Gastroesophageal sphincter (tissue), 4 donors: Measurements from ENCODE around the gene TMEM51. TPM values are rescaled to one million over a fixed set of nuclear protein-coding genes. Genes with fewer than 3 reads are reported as not detected.

Experiments used
- ATAC-seq: fragments of 150-250 bp; one replicate; pipeline ENCODE4 v1.9.1; 2016; ENCODE audit warnings: mild to moderate bottlenecking, moderate library complexity
- H3K27ac ChIP-seq, 4 donors: fragments of 200-600 bp; sonication (generic) in 3 of 4; 1 replicate in 3 of 4; 2 replicates in 1 of 4; pipeline ENCODE4 v1.5.1; 2016 to 2019
- H3K27me3 ChIP-seq: fragments of 200-600 bp; sonication (generic); one replicate; pipeline ENCODE4 v1.5.1; 2019
- H3K36me3 ChIP-seq, 2 donors: fragments of 200-600 bp; sonication (generic); one replicate each; pipeline ENCODE4 v1.5.1; 2019; ENCODE audit warnings: control low read depth in 1 of 2
- H3K4me1 ChIP-seq, 3 donors: fragments of 200-600 bp; sonication (generic); 1 replicate in 2 of 3; 2 replicates in 1 of 3; pipeline ENCODE4 v1.5.1; 2016 to 2019; ENCODE audit warnings: control low read depth in 2 of 3
- H3K4me3 ChIP-seq, 2 donors: fragments of 200-600 bp; sonication (generic); one replicate each; pipeline ENCODE4 v1.5.1; 2019; ENCODE audit warnings: mild to moderate bottlenecking in 1 of 2, moderate library complexity in 1 of 2
- H3K9me3 ChIP-seq, 3 donors: fragments of 200-600 bp; sonication (generic); one replicate each; pipeline ENCODE4 v1.5.1; 2017 to 2019; ENCODE audit warnings: control low read depth in 2 of 3
- CTCF ChIP-seq, 4 experiments: fragments of 200-600 bp in 2 of 4; fragments of 450-650 bp in 2 of 4; sonication (generic) in 1 of 4; IDR thresholded peaks; one replicate each; pipeline ENCODE4 v1.5.1; 2017 to 2019; ENCODE audit warnings: antibody characterized with exemption in 4 of 4, mild to moderate bottlenecking in 2 of 4, moderate library complexity in 2 of 4
- EP300 ChIP-seq: sonication (generic); formaldehyde crosslinking; IDR thresholded peaks from one replicate; pipeline ENCODE4 v1.6.1; 2017; ENCODE audit warnings: antibody characterized with exemption, mild to moderate bottlenecking
- POLR2A ChIP-seq, 2 donors: fragments of 450-650 bp; IDR thresholded peaks; one replicate each; pipeline ENCODE4 v1.6.1; 2017; ENCODE audit warnings: antibody characterized with exemption in 2 of 2, mild to moderate bottlenecking in 2 of 2, moderate library complexity in 1 of 2
- POLR2AphosphoS5 ChIP-seq: sonication (generic); formaldehyde crosslinking; IDR thresholded peaks from one replicate; pipeline ENCODE4 v1.6.1; 2017; ENCODE audit warnings: antibody characterized with exemption
- WGBS, 2 donors: methylation state at CpG; one replicate each; pipeline ENCODE4 v1.1.5; 2018; ENCODE audit warnings: low coverage in 1 of 2; 5-methylcytosine and 5-hydroxymethylcytosine counted together
- total RNA-seq, 4 donors: library from RNA; depleted of rRNA; stranded (reverse); fragments of >200 nt; gene quantifications; one replicate each; pipeline ENCODE4 v1.1.0, GENCODE V29; 2016

TMEM51 gene
- total RNA-seq, 4 donors from 2014 or later = 12.6 to 34.7 (median 17.7) TPM

- no peak overlapping the region for H3K27ac ChIP-seq
- no peaks in the 10 kb centered on the region for H3K9me3 ChIP-seq
These were observed 83.2 kb downstream of the TMEM51 start for GRCh38 chr1:15236746-15237145.

GRCh38 chr1:15238789-15239188 is 85.2 kb downstream of the TMEM51 start:
- WGBS, 2 donors = 75 to 100% methylated on average over 1 of the region's 1 CpG
- Histone ChIP-seq H3K4me3 (no peak overlapping the region), H3K27me3 (no peaks in the 10 kb centered on the region), H3K9me3 (no peaks in the 10 kb centered on the region), H3K27ac (no peak overlapping the region), H3K4me1 (peaks cover 3 to 11% (median 3%) of the 10 kb centered on the region in 3 donors), H3K36me3 (no peaks in the 10 kb centered on the region)
- TF ChIP-seq POLR2A (IDR thresholded peaks at IDR 0.05) (no peak), POLR2AphosphoS5 (no peak), CTCF (IDR thresholded peaks at IDR 0.05) (no peak), EP300 (no peak)
- ATAC-seq = no peak

More at GRCh38 chr1:15236746-15237145, 83.2 kb downstream of the TMEM51 start:
- ATAC-seq = no peak
- TF ChIP-seq POLR2AphosphoS5 (no peak), EP300 (no peak), POLR2A (IDR thresholded peaks at IDR 0.05) (no peak), CTCF (IDR thresholded peaks at IDR 0.05) (no peak)
- WGBS, 2 donors = 86 to 100% methylated on average over 4 to 9 of the region's 9 CpGs
- Histone ChIP-seq H3K4me1 (no peaks in the 10 kb centered on the region), H3K27me3 (no peaks in the 10 kb centered on the region), H3K4me3 (no peak overlapping the region), H3K36me3 (no peaks in the 10 kb centered on the region)

- TF ChIP-seq POLR2AphosphoS5 (no peak), EP300 (no peak), CTCF (IDR thresholded peaks at IDR 0.05) (no peak), POLR2A (IDR thresholded peaks at IDR 0.05) (no peak)
- peak overlapping the region; percentile 41 to 77 (median 51) for H3K27ac ChIP-seq
These were observed 89.2 kb downstream of the TMEM51 start for GRCh38 chr1:15242766-15243165.

GRCh38 chr1:15243275-15244043 is 89.9 kb downstream of the TMEM51 start:
- H3K36me3 ChIP-seq = no peaks in the 10 kb centered on the region
- peaks cover 8% of the 10 kb centered on the region for H3K27me3 ChIP-seq
- WGBS, 2 donors = 43 to 55% methylated on average over 4 to 7 of the region's 10 CpGs
- no peaks in the 10 kb centered on the region for H3K9me3 ChIP-seq
- ATAC-seq = peak; percentile 74
- no peak overlapping the region for H3K4me3 ChIP-seq
- H3K27ac ChIP-seq = peak overlapping the region; percentile 41 to 77 (median 51)
- TF ChIP-seq EP300 (no peak), POLR2AphosphoS5 (peak; percentile 40)
- peaks cover 3 to 50% (median 17%) of the 10 kb centered on the region in 3 donors for H3K4me1 ChIP-seq

More at GRCh38 chr1:15242766-15243165, 89.2 kb downstream of the TMEM51 start:
- Histone ChIP-seq H3K4me1 (peaks cover 3 to 50% (median 17%) of the 10 kb centered on the region in 3 donors), H3K4me3 (no peak overlapping the region), H3K36me3 (no peaks in the 10 kb centered on the region), H3K27me3 (peaks cover 8% of the 10 kb centered on the region), H3K9me3 (no peaks in the 10 kb centered on the region)
- WGBS, 2 donors = 51 to 62% methylated on average over 6 to 7 of the region's 7 CpGs
- ATAC-seq = no peak

- H3K27me3 ChIP-seq = peaks cover 8% of the 10 kb centered on the region
- H3K4me1 ChIP-seq = peaks cover 3 to 50% (median 17%) of the 10 kb centered on the region in 3 donors
- H3K27ac ChIP-seq = no peak overlapping the region
- H3K36me3 ChIP-seq = no peaks in the 10 kb centered on the region
- WGBS, 2 donors = 80 to 100% methylated on average over 1 of the region's 5 CpGs
- no peaks in the 10 kb centered on the region for H3K9me3 ChIP-seq
- ATAC-seq = no peak
- TF ChIP-seq POLR2AphosphoS5 (no peak), POLR2A (IDR thresholded peaks at IDR 0.05) (no peak), EP300 (no peak), CTCF (IDR thresholded peaks at IDR 0.05) (no peak)
- no peak overlapping the region for H3K4me3 ChIP-seq
These were observed 91.3 kb downstream of the TMEM51 start for GRCh38 chr1:15244813-15245212.
